WTC11 (cell line): ENCODE data around the gene RTN3. TPM values are rescaled to one million over a fixed set of nuclear protein-coding genes. Genes with fewer than 3 reads are reported as not detected.

ENCODE experiments used
- ATAC-seq: fragments of 200-7000 bp; cut with Tn5 transposase; 2 replicates; pipeline ENCODE4 v1.10.0; 2021; ENCODE audit warnings: mild to moderate bottlenecking, moderate library complexity
- CTCF ChIA-PET: fragments of 300-600 bp; sonication (Branson Sonifier 250); formaldehyde crosslinking; loops from one replicate; lab custom pipeline; 2021; ENCODE audit warnings: antibody characterized with exemption; lab: Charles Lee
- POLR2A ChIA-PET: fragments of 350-600 bp; sonication (Branson Sonifier 250); formaldehyde crosslinking; loops from one replicate; lab custom pipeline; 2021; ENCODE audit warnings: antibody characterized with exemption; lab: Charles Lee
- DNase-seq: peaks from one replicate; pipeline ENCODE4 v3.0.0; 2021; ENCODE audit warnings: low spot score
- H3K27ac Mint-ChIP-seq: 2 replicates; pipeline ENCODE4 v1.8.0; 2021; ENCODE audit warnings: mixed read lengths
- H3K27me3 Mint-ChIP-seq: 2 replicates; pipeline ENCODE4 v1.8.0; 2021; ENCODE audit warnings: low read depth, mild to moderate bottlenecking, moderate library complexity, mixed read lengths
- H3K36me3 Mint-ChIP-seq: 2 replicates; pipeline ENCODE4 v1.8.0; 2021; ENCODE audit warnings: mixed read lengths
- H3K4me1 Mint-ChIP-seq: 2 replicates; pipeline ENCODE4 v1.8.0; 2022; ENCODE audit warnings: mixed read lengths
- H3K4me3 Mint-ChIP-seq: 2 replicates; pipeline ENCODE4 v1.8.0; 2021; ENCODE audit warnings: mild to moderate bottlenecking, moderate library complexity, mixed read lengths
- H3K9me3 Mint-ChIP-seq: 2 replicates; pipeline ENCODE4 v1.8.0; 2021; ENCODE audit warnings: mixed read lengths
- ATF6 ChIP-seq: sonication (generic); formaldehyde crosslinking; IDR thresholded peaks from 2 replicates; pipeline ENCODE4 v1.8.1; 2023; ENCODE audit warnings: mild to moderate bottlenecking, missing genetic modification reagents
- CBFB ChIP-seq: sonication (generic); formaldehyde crosslinking; IDR thresholded peaks from 2 replicates; pipeline ENCODE4 v1.8.1; 2022; ENCODE audit warnings: mild to moderate bottlenecking, low read depth, missing genetic modification reagents
- ETV6 ChIP-seq: sonication (generic); formaldehyde crosslinking; IDR thresholded peaks from 2 replicates; pipeline ENCODE4 v1.8.1; 2022; ENCODE audit warnings: mild to moderate bottlenecking, missing genetic modification reagents
- GABPB1 ChIP-seq: sonication (generic); formaldehyde crosslinking; IDR thresholded peaks from 2 replicates; pipeline ENCODE4 v1.8.1; 2023; ENCODE audit warnings: mild to moderate bottlenecking, missing genetic modification reagents
- NFE2L1 ChIP-seq: sonication (generic); formaldehyde crosslinking; IDR thresholded peaks from 2 replicates; pipeline ENCODE4 v1.8.1; 2023; ENCODE audit warnings: missing genetic modification reagents
- NFYB ChIP-seq: sonication (generic); formaldehyde crosslinking; conservative IDR thresholded peaks from 2 replicates; pipeline ENCODE4 v1.8.0; 2022; ENCODE audit warnings: low read depth, missing genetic modification reagents
- SMAD4 ChIP-seq: sonication (generic); formaldehyde crosslinking; IDR thresholded peaks from 2 replicates; pipeline ENCODE4 v1.8.0; 2022; ENCODE audit warnings: mild to moderate bottlenecking, missing genetic modification reagents
- SP1 ChIP-seq: sonication (generic); formaldehyde crosslinking; conservative IDR thresholded peaks from 2 replicates; pipeline ENCODE4 v1.8.1; 2022; ENCODE audit warnings: missing genetic modification reagents
- USF2 ChIP-seq: sonication (generic); formaldehyde crosslinking; IDR thresholded peaks from 2 replicates; pipeline ENCODE4 v1.8.1; 2023; ENCODE audit warnings: mild to moderate bottlenecking, missing genetic modification reagents, moderate library complexity
- ZNF219 ChIP-seq: sonication (generic); formaldehyde crosslinking; IDR thresholded peaks from 2 replicates; pipeline ENCODE4 v1.8.0; 2023; ENCODE audit warnings: missing genetic modification reagents, mild to moderate bottlenecking, borderline replicate concordance
- ZNF263 ChIP-seq: sonication (generic); formaldehyde crosslinking; IDR thresholded peaks from 2 replicates; pipeline ENCODE4 v1.8.1; 2022; ENCODE audit warnings: low read depth, mild to moderate bottlenecking, moderate library complexity, missing genetic modification reagents
- ZNF396 ChIP-seq: fragments of 250-450 bp; sonication (Bioruptor Pico); IDR thresholded peaks from 2 replicates; pipeline ENCODE4 v1.8.0; 2021; ENCODE audit warnings: mild to moderate bottlenecking, moderate library complexity, borderline replicate concordance
- ZNF423 ChIP-seq: fragments of 250-450 bp; sonication (Bioruptor Pico); IDR thresholded peaks from 2 replicates; pipeline ENCODE4 v2.1.2; 2022; ENCODE audit warnings: mild to moderate bottlenecking, moderate library complexity
- total RNA-seq: library from RNA; stranded (reverse); gene quantifications from 3 replicates; pipeline ENCODE4 v1.2.3, GENCODE V29; 2021
- TF ChIP-seq, protein P1 (sequence below): sonication (generic); formaldehyde crosslinking; IDR thresholded peaks from 2 replicates; pipeline ENCODE4 v1.8.0; 2023; ENCODE audit warnings: missing genetic modification reagents
- TF ChIP-seq, protein P2 (sequence below): sonication (generic); formaldehyde crosslinking; conservative IDR thresholded peaks from 2 replicates; pipeline ENCODE4 v1.8.1; 2023; ENCODE audit warnings: mild to moderate bottlenecking, low read depth, missing genetic modification reagents, moderate library complexity
- TF ChIP-seq, protein P3 (sequence below): fragments of 250-450 bp; sonication (Bioruptor Pico); IDR thresholded peaks from 2 replicates; pipeline ENCODE4 v1.8.0; 2021; ENCODE audit warnings: mild to moderate bottlenecking
- TF ChIP-seq, protein P4 (sequence below): fragments of 250-450 bp; sonication (Bioruptor Pico); IDR thresholded peaks from 2 replicates; pipeline ENCODE4 v2.1.2; 2022; ENCODE audit warnings: mild to moderate bottlenecking, moderate library complexity
- TF ChIP-seq, protein P5 (sequence below): fragments of 200-600 bp; IDR thresholded peaks from 2 replicates; pipeline ENCODE4 v1.8.0; 2022; ENCODE audit warnings: antibody characterized with exemption
- TF ChIP-seq, protein P6 (sequence below): sonication (generic); formaldehyde crosslinking; IDR thresholded peaks from 2 replicates; pipeline ENCODE4 v1.8.0; 2022; ENCODE audit warnings: mild to moderate bottlenecking, missing genetic modification reagents

Gene RTN3
- total RNA-seq, 1 experiment from 2014 or later = 159 TPM

DNA sequence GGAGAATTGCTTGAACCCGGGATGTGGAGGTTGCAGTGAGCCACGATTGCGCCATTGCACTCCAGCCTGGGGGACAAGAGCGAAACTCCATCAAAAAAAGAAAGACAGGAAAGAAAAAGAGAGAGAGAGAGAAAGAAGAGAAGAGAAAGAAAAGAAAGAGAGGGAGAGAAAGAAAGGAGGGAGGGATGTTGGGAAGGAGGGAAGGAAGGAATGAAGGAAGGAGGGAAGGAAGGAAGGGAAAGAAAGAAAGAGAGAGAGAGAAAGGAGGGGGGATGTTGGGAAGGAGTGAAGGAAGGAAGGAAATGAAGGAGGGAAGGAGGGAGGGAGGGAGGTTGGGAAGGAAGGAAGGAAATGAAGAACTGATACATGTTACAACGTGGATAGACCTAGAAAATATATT lies 119.6 kb downstream of the RTN3 start:
- DNase-seq = no peak
- peaks cover 34% of the 10 kb centered on the region for H3K27me3 Mint-ChIP-seq
- peaks cover 13% of the 10 kb centered on the region for H3K9me3 Mint-ChIP-seq
- no peak overlapping the region for H3K27ac Mint-ChIP-seq
- H3K4me1 Mint-ChIP-seq = 0 out of 2 replicates have a peak, but pooled peaks cover 3% of the 10 kb centered on the region
- POLR2A ChIA-PET = no interaction called here
- no peak for ATAC-seq
- TF ChIP-seq, protein P1, sequence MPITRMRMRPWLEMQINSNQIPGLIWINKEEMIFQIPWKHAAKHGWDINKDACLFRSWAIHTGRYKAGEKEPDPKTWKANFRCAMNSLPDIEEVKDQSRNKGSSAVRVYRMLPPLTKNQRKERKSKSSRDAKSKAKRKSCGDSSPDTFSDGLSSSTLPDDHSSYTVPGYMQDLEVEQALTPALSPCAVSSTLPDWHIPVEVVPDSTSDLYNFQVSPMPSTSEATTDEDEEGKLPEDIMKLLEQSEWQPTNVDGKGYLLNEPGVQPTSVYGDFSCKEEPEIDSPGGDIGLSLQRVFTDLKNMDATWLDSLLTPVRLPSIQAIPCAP (CRISPR knock-in tag) = no peak
- TF ChIP-seq, protein P2, sequence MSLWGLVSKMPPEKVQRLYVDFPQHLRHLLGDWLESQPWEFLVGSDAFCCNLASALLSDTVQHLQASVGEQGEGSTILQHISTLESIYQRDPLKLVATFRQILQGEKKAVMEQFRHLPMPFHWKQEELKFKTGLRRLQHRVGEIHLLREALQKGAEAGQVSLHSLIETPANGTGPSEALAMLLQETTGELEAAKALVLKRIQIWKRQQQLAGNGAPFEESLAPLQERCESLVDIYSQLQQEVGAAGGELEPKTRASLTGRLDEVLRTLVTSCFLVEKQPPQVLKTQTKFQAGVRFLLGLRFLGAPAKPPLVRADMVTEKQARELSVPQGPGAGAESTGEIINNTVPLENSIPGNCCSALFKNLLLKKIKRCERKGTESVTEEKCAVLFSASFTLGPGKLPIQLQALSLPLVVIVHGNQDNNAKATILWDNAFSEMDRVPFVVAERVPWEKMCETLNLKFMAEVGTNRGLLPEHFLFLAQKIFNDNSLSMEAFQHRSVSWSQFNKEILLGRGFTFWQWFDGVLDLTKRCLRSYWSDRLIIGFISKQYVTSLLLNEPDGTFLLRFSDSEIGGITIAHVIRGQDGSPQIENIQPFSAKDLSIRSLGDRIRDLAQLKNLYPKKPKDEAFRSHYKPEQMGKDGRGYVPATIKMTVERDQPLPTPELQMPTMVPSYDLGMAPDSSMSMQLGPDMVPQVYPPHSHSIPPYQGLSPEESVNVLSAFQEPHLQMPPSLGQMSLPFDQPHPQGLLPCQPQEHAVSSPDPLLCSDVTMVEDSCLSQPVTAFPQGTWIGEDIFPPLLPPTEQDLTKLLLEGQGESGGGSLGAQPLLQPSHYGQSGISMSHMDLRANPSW = no peak
- no peak for TF ChIP-seq ZNF396
- TF ChIP-seq, protein P3, sequence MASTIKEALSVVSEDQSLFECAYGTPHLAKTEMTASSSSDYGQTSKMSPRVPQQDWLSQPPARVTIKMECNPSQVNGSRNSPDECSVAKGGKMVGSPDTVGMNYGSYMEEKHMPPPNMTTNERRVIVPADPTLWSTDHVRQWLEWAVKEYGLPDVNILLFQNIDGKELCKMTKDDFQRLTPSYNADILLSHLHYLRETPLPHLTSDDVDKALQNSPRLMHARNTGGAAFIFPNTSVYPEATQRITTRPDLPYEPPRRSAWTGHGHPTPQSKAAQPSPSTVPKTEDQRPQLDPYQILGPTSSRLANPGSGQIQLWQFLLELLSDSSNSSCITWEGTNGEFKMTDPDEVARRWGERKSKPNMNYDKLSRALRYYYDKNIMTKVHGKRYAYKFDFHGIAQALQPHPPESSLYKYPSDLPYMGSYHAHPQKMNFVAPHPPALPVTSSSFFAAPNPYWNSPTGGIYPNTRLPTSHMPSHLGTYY (CRISPR knock-in tag) = no peak
- no peak for TF ChIP-seq ZNF263 (CRISPR knock-in tag)
- no peak for TF ChIP-seq NFE2L1 (CRISPR knock-in tag)
- TF ChIP-seq, all 79 proteins: peak for 0
- Mint-ChIP-seq H3K4me3 (no peak overlapping the region), H3K36me3 (no peaks in the 10 kb centered on the region)
- CTCF ChIA-PET = no interaction called here

- ChIA-PET CTCF (interaction anchor here (0.7 to 1.4 kb wide), 3 partner anchors 27 to 34 kb away, joined by 3 to 4 read pairs (median 3); partner anchors contain the start of gene ZFTA), POLR2A (interaction anchor here (0.6 kb wide), 3 partner anchors 25 to 493 kb away, joined by 3 to 4 read pairs (median 3); no protein-coding TSS in a partner anchor)
- no peak overlapping the region for H3K27ac Mint-ChIP-seq
- H3K4me1 Mint-ChIP-seq = 0 out of 2 replicates have a peak, but pooled peaks cover 3% of the 10 kb centered on the region
- DNase-seq = no peak
- peaks cover 23% of the 10 kb centered on the region for H3K27me3 Mint-ChIP-seq
- H3K9me3 Mint-ChIP-seq = no peaks in the 10 kb centered on the region
- no peak overlapping the region for H3K4me3 Mint-ChIP-seq
- ATAC-seq = peak; percentile 43
- no peaks in the 10 kb centered on the region for H3K36me3 Mint-ChIP-seq
- no peak for TF ChIP-seq SMAD4 (CRISPR knock-in tag)
- peak; percentile 39; the same call in 1 of the 2 replicates for TF ChIP-seq NFYB (CRISPR knock-in tag)
- TF ChIP-seq GABPB1 (CRISPR knock-in tag) = no peak
- TF ChIP-seq ETV6 (CRISPR knock-in tag) = no peak
- TF ChIP-seq USF2 (CRISPR knock-in tag) = peak; percentile 75
- TF ChIP-seq, protein P4, sequence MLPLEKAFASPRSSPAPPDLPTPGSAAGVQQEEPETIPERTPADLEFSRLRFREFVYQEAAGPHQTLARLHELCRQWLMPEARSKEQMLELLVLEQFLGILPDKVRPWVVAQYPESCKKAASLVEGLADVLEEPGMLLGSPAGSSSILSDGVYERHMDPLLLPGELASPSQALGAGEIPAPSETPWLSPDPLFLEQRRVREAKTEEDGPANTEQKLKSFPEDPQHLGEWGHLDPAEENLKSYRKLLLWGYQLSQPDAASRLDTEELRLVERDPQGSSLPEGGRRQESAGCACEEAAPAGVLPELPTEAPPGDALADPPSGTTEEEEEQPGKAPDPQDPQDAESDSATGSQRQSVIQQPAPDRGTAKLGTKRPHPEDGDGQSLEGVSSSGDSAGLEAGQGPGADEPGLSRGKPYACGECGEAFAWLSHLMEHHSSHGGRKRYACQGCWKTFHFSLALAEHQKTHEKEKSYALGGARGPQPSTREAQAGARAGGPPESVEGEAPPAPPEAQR (CRISPR knock-in tag) = no peak
- TF ChIP-seq, protein P5, sequence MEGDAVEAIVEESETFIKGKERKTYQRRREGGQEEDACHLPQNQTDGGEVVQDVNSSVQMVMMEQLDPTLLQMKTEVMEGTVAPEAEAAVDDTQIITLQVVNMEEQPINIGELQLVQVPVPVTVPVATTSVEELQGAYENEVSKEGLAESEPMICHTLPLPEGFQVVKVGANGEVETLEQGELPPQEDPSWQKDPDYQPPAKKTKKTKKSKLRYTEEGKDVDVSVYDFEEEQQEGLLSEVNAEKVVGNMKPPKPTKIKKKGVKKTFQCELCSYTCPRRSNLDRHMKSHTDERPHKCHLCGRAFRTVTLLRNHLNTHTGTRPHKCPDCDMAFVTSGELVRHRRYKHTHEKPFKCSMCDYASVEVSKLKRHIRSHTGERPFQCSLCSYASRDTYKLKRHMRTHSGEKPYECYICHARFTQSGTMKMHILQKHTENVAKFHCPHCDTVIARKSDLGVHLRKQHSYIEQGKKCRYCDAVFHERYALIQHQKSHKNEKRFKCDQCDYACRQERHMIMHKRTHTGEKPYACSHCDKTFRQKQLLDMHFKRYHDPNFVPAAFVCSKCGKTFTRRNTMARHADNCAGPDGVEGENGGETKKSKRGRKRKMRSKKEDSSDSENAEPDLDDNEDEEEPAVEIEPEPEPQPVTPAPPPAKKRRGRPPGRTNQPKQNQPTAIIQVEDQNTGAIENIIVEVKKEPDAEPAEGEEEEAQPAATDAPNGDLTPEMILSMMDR = no peak
- no peak for TF ChIP-seq ZNF423
- no peak for TF ChIP-seq ZNF219 (CRISPR knock-in tag)
- no peak for TF ChIP-seq CBFB (CRISPR knock-in tag)
- no peak for TF ChIP-seq SP1 (CRISPR knock-in tag)
- TF ChIP-seq ATF6 (CRISPR knock-in tag) = no peak
- TF ChIP-seq, protein P6, sequence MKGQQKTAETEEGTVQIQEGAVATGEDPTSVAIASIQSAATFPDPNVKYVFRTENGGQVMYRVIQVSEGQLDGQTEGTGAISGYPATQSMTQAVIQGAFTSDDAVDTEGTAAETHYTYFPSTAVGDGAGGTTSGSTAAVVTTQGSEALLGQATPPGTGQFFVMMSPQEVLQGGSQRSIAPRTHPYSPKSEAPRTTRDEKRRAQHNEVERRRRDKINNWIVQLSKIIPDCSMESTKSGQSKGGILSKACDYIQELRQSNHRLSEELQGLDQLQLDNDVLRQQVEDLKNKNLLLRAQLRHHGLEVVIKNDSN (CRISPR knock-in tag) = peak; percentile 53; the same call in 1 of the 2 replicates
- no peak for TF ChIP-seq ZNF396
Measured at GRCh38 chr11:63802637-63803414, 121.5 kb downstream of the RTN3 start.
